ENCODE results near the gene CENPO. TPM values are rescaled to one million over a fixed set of nuclear protein-coding genes. Genes with fewer than 3 reads are reported as not detected.
A peak's percentile ranks its signal among the peaks of the same experiment; 100 is the strongest.

CENPO gene
- total RNA-seq, 1 donor from 2014 or later = 10.6 TPM

DNA sequence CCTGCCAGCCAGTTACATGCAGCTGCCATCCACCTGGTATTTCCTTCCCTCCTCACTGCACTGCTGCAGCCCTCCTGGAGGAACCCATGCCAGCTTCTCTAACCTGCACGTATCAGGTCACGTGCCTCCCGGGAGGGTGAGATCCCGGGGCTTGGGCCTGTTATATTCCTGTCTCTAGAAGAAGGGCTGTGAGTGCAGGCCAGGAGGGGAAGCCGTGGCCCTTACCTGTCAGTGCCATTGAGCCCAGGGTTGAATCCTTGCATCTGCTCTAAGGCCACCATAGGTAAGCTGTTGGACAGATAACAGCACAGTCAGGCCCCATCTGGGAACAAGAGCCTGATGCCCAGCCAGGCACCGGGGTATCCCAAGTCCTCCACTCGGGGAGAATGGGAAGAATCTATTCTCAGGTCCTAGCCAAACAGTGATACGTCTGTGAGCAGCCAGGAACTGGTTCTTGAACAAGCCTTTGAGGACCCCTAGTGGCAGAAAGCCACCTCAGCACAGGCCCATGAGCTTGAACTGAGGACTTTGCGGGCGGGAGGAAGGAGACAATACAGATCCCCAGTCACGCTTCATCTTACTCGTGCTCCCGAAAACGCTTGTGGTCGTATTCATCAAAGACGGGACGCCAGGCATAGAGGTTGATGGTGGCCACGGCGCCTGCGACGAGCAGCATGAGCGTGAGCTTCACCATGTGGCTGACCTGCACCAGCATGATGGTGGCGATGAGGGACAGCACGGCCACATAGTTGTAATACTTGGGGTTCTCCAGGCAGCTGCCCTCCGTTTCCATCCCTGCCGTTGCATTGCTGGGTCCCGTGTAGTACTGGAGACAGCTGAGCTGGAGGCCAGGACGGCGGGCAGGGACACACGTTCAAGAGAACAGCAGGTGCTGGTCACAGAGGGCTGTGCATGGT, 34.4 kb downstream of the CENPO start:
- peaks cover 16% of the 10 kb centered on the region for H3K4me1 Mint-ChIP-seq (ENCODE audit: low read depth)
- H3K4me3 Mint-ChIP-seq (ENCODE audit: unreplicated experiment) = no peak overlapping the region
- no peaks in the 10 kb centered on the region for H3K27me3 Mint-ChIP-seq (ENCODE audit: low read depth)
- DNase-seq (ENCODE audit: low spot score) = no peak
- no peak overlapping the region for H3K27ac Mint-ChIP-seq (ENCODE audit: unreplicated experiment)
- TF ChIP-seq, protein P1, sequence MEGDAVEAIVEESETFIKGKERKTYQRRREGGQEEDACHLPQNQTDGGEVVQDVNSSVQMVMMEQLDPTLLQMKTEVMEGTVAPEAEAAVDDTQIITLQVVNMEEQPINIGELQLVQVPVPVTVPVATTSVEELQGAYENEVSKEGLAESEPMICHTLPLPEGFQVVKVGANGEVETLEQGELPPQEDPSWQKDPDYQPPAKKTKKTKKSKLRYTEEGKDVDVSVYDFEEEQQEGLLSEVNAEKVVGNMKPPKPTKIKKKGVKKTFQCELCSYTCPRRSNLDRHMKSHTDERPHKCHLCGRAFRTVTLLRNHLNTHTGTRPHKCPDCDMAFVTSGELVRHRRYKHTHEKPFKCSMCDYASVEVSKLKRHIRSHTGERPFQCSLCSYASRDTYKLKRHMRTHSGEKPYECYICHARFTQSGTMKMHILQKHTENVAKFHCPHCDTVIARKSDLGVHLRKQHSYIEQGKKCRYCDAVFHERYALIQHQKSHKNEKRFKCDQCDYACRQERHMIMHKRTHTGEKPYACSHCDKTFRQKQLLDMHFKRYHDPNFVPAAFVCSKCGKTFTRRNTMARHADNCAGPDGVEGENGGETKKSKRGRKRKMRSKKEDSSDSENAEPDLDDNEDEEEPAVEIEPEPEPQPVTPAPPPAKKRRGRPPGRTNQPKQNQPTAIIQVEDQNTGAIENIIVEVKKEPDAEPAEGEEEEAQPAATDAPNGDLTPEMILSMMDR (IDR thresholded peaks at IDR 0.05) = peak; percentile 96
- H3K9me3 Mint-ChIP-seq (ENCODE audit: low read depth) = no peaks in the 10 kb centered on the region
- peaks cover 3% of the 10 kb centered on the region for H3K36me3 Mint-ChIP-seq (ENCODE audit: low read depth)

DNA sequence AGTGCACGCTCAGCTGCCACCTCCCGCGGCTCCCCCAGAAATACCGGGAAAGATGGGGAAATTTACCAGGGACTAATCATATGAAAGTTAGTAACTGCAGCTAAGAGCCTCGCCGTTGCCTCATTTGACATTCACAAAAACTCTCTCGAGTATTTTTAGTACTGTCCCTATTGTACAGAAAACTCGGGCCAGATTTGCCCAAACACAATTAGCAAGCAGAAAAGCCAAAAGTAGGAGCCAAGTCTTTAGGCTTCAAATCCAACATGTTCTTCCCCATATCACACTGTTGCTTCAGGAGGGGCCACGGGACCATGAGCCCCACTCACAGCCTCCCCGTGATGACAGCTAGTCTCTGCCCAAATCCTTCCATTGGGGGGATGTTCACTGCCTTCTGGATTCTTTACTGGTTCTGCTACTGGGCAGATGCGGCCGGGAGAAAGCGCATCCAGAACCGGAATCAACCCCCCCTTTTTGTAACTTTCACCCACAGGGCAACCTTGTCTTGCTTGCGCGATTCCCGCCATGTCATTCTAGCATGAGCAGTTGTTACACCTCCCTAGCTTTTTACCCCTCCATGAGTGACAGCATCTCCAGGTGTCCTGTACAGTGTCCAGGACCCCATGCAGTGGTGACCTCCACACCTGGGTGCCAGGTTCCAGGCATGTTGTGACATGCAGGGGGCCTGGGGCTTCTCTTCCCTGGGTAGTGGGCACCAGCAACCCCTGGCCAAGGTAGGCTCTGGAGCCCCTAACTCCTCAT, 35.2 kb downstream of the CENPO start:
- Mint-ChIP-seq H3K27me3 (ENCODE audit: low read depth) (no peaks in the 10 kb centered on the region), H3K4me3 (ENCODE audit: unreplicated experiment) (no peak overlapping the region), H3K9me3 (ENCODE audit: low read depth) (no peaks in the 10 kb centered on the region), H3K4me1 (ENCODE audit: low read depth) (peaks cover 16% of the 10 kb centered on the region), H3K36me3 (ENCODE audit: low read depth) (peaks cover 6% of the 10 kb centered on the region), H3K27ac (ENCODE audit: unreplicated experiment) (no peak overlapping the region)
- no peak for DNase-seq (ENCODE audit: low spot score)
- TF ChIP-seq, protein P1 (IDR thresholded peaks at IDR 0.05) = no peak

DNA sequence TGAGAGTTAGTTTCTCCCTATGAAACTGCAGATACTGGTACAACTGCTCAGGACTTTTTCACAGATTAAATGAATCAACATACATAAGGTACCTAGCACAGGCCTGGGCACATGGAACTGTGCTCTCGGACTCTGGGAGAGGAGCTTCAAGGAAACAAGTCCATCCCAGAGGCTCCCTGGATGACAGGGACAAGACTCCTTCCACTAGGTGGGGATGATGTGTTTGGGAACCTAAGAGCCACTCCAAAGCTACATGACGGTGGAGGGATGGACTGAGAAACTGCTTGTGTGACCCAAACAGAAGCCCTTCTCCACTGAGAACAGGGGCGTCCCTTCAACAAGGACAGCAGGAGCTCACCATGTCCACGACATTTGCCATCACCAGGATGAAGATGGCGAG, 37.1 kb downstream of the CENPO start:
- no peaks in the 10 kb centered on the region for H3K9me3 Mint-ChIP-seq (ENCODE audit: low read depth)
- TF ChIP-seq, protein P1 (IDR thresholded peaks at IDR 0.05) = peak; percentile 51
- H3K4me3 Mint-ChIP-seq (ENCODE audit: unreplicated experiment) = no peak overlapping the region
- H3K36me3 Mint-ChIP-seq (ENCODE audit: low read depth) = peaks cover 15% of the 10 kb centered on the region
- H3K4me1 Mint-ChIP-seq (ENCODE audit: low read depth) = peaks cover 18% of the 10 kb centered on the region
- no peak for DNase-seq (ENCODE audit: low spot score)
- H3K27me3 Mint-ChIP-seq (ENCODE audit: low read depth) = no peaks in the 10 kb centered on the region
- no peak overlapping the region for H3K27ac Mint-ChIP-seq (ENCODE audit: unreplicated experiment)

DNA sequence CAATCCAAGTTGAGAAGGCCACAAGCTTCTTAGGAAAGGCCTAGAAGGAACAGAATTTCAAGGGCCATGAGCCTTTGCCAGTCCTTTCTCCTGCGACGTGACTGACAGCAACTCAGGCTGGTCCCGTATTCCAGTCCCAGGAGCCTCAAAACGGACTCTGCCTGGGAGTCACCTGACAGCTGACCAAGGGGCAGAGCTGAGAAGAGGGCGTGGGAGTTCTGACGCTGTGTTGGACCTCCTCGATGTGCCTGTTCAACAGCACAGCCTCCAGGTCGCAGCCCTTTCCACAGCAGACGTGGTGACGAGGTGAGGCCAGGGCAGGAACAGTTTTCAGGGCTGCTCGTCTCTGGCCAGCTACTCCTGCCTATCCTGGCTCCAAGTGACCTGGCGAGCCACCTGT, 37.6 kb downstream of the CENPO start:
- H3K27ac Mint-ChIP-seq (ENCODE audit: unreplicated experiment) = no peak overlapping the region
- peak; percentile 59 for DNase-seq (ENCODE audit: low spot score)
- peaks cover 16% of the 10 kb centered on the region for H3K36me3 Mint-ChIP-seq (ENCODE audit: low read depth)
- peaks cover 18% of the 10 kb centered on the region for H3K4me1 Mint-ChIP-seq (ENCODE audit: low read depth)
- TF ChIP-seq, protein P1 (IDR thresholded peaks at IDR 0.05) = no peak
- H3K9me3 Mint-ChIP-seq (ENCODE audit: low read depth) = no peaks in the 10 kb centered on the region
- H3K27me3 Mint-ChIP-seq (ENCODE audit: low read depth) = no peaks in the 10 kb centered on the region
- no peak overlapping the region for H3K4me3 Mint-ChIP-seq (ENCODE audit: unreplicated experiment)
